ENCODE results near the gene GCLM. TPM values are rescaled to one million over a fixed set of nuclear protein-coding genes. Genes with fewer than 3 reads are reported as not detected.

The GCLM gene
- total and polyA plus RNA-seq, 2 donors (not counting 1 experiment from before 2014, with no cell fraction given): 1.7 to 10.7 TPM

DNA sequence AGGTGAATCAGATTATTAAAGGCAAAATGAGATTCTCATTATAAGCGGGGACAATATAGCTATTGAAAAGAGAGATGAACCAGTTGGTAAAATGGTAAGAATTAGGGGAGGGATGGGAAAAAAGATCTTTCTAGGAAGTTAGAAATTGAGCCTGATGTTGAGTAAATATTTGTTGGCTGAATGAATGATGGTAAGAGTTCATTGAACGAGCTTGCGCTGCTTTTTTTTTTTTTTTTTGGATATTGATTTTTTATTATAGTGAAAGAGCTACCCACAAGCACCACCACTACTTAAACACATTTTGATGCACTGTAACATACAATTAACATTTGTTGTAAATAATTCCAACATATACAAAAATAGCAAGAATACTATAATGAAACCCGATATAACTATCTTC is 1.1 kb upstream of the GCLM start:
- Histone ChIP-seq H3K4me3 (ENCODE audit: control extremely low read depth in 1 of 5, extremely low read depth in 1 of 5, insufficient read depth in 1 of 5, low read depth in 2 of 5, low read length in 4 of 5) (peak overlapping the region in 1 of 5 experiments; percentile 98), H3K27me3 (replicated peaks in 1 of 4; ENCODE audit: control extremely low read depth in 1 of 4, control insufficient read depth in 3 of 4, insufficient read depth in 4 of 4, low read length in 3 of 4) (no peaks in the 10 kb centered on the region), H3K4me2 (replicated peaks; ENCODE audit: low read depth, low read length, poor library complexity, severe bottlenecking) (peak overlapping the region; percentile 77), H3K9ac (ENCODE audit: low read length) (peak overlapping the region; percentile 94), H2AFZ (ENCODE audit: insufficient read depth, low read depth, low read length, poor library complexity, severe bottlenecking) (peak overlapping the region; percentile 97), H3K79me2 (ENCODE audit: control insufficient read depth, insufficient read depth, low read length) (peaks cover 23% of the 10 kb centered on the region), H4K20me1 (ENCODE audit: control insufficient read depth, insufficient read depth, low read length, poor library complexity, severe bottlenecking) (no peaks in the 10 kb centered on the region), H3K27ac (ENCODE audit: low read length in 2 of 2) (peak overlapping the region in 1 of 2 donors; percentile 81), H3K4me1 (ENCODE audit: control insufficient read depth in 2 of 2, insufficient read depth in 2 of 2, low read length in 2 of 2) (peaks cover 11 to 15% of the 10 kb centered on the region in 2 donors), H3K9me3 (ENCODE audit: control extremely low read depth in 1 of 3, control insufficient read depth in 2 of 3, insufficient read depth in 1 of 3, low read length in 2 of 3) (no peaks in the 10 kb centered on the region), H3K36me3 (replicated peaks in 1 of 2; ENCODE audit: control extremely low read depth in 1 of 2, control insufficient read depth in 1 of 2, extremely low read depth in 1 of 2, insufficient read depth in 2 of 2, low read length in 1 of 2) (no peaks in the 10 kb centered on the region)
- Mint-ChIP-seq H3K27ac (peak overlapping the region; percentile 78), H3K27me3 (peaks cover 6% of the 10 kb centered on the region), H3K4me3 (peak overlapping the region; percentile 83), H3K9me3 (ENCODE audit: insufficient read depth) (no peaks in the 10 kb centered on the region), H3K4me1 (peaks cover 23% of the 10 kb centered on the region)
- WGBS (ENCODE audit: insufficient coverage): 100% methylated on average over 1 of the region's 4 CpGs
- no peak for ATAC-seq (ENCODE audit: low read depth)
- ChIA-PET POLR2A (interaction anchor here (0.5 to 1.8 kb wide), 3 partner anchors 31 to 1784 kb away, joined by 3 to 7 read pairs (median 6); partner anchors contain the start of gene DNTTIP2), CTCF (interaction anchor here (0.7 to 1.9 kb wide), 13 partner anchors 13 to 606 kb away, joined by 3 to 16 read pairs (median 4); partner anchors contain the start of gene DNTTIP2)
- intact Hi-C loops (cut with micrococcal nuclease): no loop called here
- no peak for TF ChIP-seq EZH2 (IDR thresholded peaks at IDR 0.05; ENCODE audit: borderline replicate concordance, insufficient read depth, low read depth, low read length, poor library complexity, severe bottlenecking)
- no peak for TF ChIP-seq CTCF (IDR thresholded peaks at IDR 0.05)
- no peak for DNase-seq

DNA sequence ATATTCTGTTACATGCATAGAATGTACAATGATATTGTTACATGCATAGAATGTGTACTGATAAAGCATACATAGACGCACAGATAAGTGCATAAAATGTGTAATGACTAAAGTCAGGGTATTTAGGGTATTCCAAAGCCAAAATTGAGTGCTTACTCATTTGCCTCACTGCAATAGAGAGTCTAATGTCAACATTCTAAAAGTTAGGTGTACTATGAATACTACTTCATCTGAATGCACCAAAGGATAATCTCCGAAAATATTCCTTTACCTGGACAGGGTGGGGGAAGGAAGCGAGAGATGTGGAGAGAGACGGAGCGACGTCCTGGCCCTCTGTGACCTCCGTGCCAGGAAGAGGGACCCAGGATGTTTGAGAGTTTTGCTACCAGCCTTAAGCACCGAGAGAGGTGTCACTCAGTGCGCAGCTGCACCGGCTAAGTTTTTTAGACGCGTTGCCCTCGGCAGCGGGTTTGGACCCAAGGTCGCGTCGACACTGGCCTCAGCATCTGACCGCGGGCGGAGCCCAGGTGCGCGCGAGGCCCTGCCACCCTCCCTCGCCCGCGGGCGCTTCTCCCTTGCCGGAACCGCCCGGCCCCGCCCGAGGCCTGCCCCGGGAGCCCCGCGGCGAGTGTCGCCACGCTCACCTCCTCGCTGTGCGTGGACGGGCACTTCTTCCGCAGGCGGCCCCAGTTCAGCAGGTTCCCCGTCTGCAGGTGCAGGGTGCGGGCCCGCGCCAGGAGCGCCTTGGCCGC is 660 bp downstream of the GCLM start:
- Histone ChIP-seq H3K79me2 (ENCODE audit: control insufficient read depth, insufficient read depth, low read length) (peaks cover 31% of the 10 kb centered on the region), H3K4me3 (ENCODE audit: control extremely low read depth in 1 of 5, extremely low read depth in 1 of 5, insufficient read depth in 1 of 5, low read depth in 2 of 5, low read length in 4 of 5) (peak overlapping the region; percentile 53 to 98 (median 71)), H4K20me1 (ENCODE audit: control insufficient read depth, insufficient read depth, low read length, poor library complexity, severe bottlenecking) (no peaks in the 10 kb centered on the region), H3K4me2 (replicated peaks; ENCODE audit: low read depth, low read length, poor library complexity, severe bottlenecking) (peak overlapping the region; percentile 77), H3K9me3 (ENCODE audit: control extremely low read depth in 1 of 3, control insufficient read depth in 2 of 3, insufficient read depth in 1 of 3, low read length in 2 of 3) (no peaks in the 10 kb centered on the region), H3K36me3 (replicated peaks in 1 of 2; ENCODE audit: control extremely low read depth in 1 of 2, control insufficient read depth in 1 of 2, extremely low read depth in 1 of 2, insufficient read depth in 2 of 2, low read length in 1 of 2) (no peaks in the 10 kb centered on the region), H3K9ac (ENCODE audit: low read length) (peak overlapping the region; percentile 94), H2AFZ (ENCODE audit: insufficient read depth, low read depth, low read length, poor library complexity, severe bottlenecking) (peak overlapping the region; percentile 97), H3K4me1 (ENCODE audit: control insufficient read depth in 2 of 2, insufficient read depth in 2 of 2, low read length in 2 of 2) (peaks cover 24 to 29% of the 10 kb centered on the region in 2 donors), H3K27ac (ENCODE audit: low read length in 2 of 2) (peak overlapping the region; percentile 44 to 68), H3K27me3 (replicated peaks in 1 of 4; ENCODE audit: control extremely low read depth in 1 of 4, control insufficient read depth in 3 of 4, insufficient read depth in 4 of 4, low read length in 3 of 4) (no peaks in the 10 kb centered on the region)
- POLR2A ChIA-PET: interaction anchor here (1.8 kb wide), 1 partner anchor 29 kb away, joined by 6 read pairs; the partner anchor contains the start of gene DNTTIP2
- CTCF ChIA-PET: interaction anchor here (0.8 to 1.9 kb wide), 4 partner anchors 29 to 279 kb away, joined by 3 to 16 read pairs (median 6); partner anchors contain the start of gene DNTTIP2
- peak overlapping the region; percentile 84 for H3K27ac Mint-ChIP-seq
- intact Hi-C loops (cut with micrococcal nuclease): loop anchor here (1.0 to 10.0 kb wide), 8 partner anchors 29 to 1074 kb away; partner anchors contain the start of genes ABCD3, DNTTIP2 and RPL5
- TF ChIP-seq EZH2 (IDR thresholded peaks at IDR 0.05; ENCODE audit: borderline replicate concordance, insufficient read depth, low read depth, low read length, poor library complexity, severe bottlenecking) (no peak), CTCF (IDR thresholded peaks at IDR 0.05) (no peak)
- WGBS (ENCODE audit: insufficient coverage): 2% methylated on average over 47 of the region's 49 CpGs
- H3K27me3 Mint-ChIP-seq: peaks cover under 1% of the 10 kb centered on the region
- ATAC-seq (ENCODE audit: low read depth): peak; percentile 28
- peak overlapping the region; percentile 89 for H3K4me3 Mint-ChIP-seq
- H3K9me3 Mint-ChIP-seq (ENCODE audit: insufficient read depth): no peaks in the 10 kb centered on the region
- DNase-seq: peak; percentile 76
- peaks cover 33% of the 10 kb centered on the region for H3K4me1 Mint-ChIP-seq
